ENCODE measurements around the gene FADS2. TPM values are rescaled to one million over a fixed set of nuclear protein-coding genes. Genes with fewer than 3 reads are reported as not detected.

The FADS2 gene
- total RNA-seq, 1 experiment from 2014 or later: 20.6 TPM

DNA sequence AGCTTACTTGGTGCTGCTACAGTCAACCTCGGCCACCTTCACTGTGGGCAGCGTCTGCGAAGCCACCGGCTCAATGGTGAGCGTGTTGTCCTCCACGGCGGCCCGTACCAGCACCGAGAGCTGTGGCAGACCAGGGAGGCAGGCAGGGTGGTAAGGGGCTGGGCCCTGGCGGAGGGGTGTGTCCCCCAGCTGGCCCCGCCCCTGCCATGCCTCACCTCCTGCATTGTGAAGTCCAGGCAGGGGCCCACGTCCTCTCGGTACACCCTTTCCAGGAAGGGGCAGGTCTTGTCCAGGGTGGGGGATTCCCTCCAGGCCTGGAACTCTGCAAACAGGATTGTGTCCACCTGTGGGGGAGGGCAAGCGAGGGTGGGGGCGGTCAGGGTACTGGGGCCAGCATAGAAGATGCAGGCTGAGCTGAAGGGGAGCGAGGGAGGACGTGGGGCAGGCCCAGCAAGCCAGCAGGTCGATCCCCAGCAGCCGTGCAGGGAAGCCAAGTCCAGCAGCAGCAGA lies 76.5 kb downstream of the FADS2 start:
- H3K27ac Mint-ChIP-seq (ENCODE audit: low read depth, unreplicated experiment): no peak overlapping the region
- no peaks in the 10 kb centered on the region for H3K9me3 Mint-ChIP-seq (ENCODE audit: unreplicated experiment)
- no peaks in the 10 kb centered on the region for H3K27me3 Mint-ChIP-seq (ENCODE audit: insufficient read depth, unreplicated experiment)
- TF ChIP-seq, protein P1, sequence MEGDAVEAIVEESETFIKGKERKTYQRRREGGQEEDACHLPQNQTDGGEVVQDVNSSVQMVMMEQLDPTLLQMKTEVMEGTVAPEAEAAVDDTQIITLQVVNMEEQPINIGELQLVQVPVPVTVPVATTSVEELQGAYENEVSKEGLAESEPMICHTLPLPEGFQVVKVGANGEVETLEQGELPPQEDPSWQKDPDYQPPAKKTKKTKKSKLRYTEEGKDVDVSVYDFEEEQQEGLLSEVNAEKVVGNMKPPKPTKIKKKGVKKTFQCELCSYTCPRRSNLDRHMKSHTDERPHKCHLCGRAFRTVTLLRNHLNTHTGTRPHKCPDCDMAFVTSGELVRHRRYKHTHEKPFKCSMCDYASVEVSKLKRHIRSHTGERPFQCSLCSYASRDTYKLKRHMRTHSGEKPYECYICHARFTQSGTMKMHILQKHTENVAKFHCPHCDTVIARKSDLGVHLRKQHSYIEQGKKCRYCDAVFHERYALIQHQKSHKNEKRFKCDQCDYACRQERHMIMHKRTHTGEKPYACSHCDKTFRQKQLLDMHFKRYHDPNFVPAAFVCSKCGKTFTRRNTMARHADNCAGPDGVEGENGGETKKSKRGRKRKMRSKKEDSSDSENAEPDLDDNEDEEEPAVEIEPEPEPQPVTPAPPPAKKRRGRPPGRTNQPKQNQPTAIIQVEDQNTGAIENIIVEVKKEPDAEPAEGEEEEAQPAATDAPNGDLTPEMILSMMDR (IDR thresholded peaks at IDR 0.05; ENCODE audit: unreplicated experiment): no peak
- no peaks in the 10 kb centered on the region for H3K4me1 Mint-ChIP-seq (ENCODE audit: insufficient read depth, unreplicated experiment)
- no TSS peak for BruUV-seq (replicated peaks)
- POLR2A ChIA-PET: no interaction called here
- intact Hi-C loops (cut with micrococcal nuclease): no loop called here
- no peak overlapping the region for H3K4me3 Mint-ChIP-seq (ENCODE audit: unreplicated experiment)
- CTCF ChIA-PET: interaction anchor here (0.7 to 10.2 kb wide), 4 partner anchors 45 to 179 kb away, joined by 3 to 217 read pairs (median 82); partner anchors contain the start of gene BEST1
- peaks cover 4% of the 10 kb centered on the region for H3K36me3 Mint-ChIP-seq (ENCODE audit: insufficient read depth, unreplicated experiment)
- no peak for DNase-seq (ENCODE audit: unreplicated experiment)

DNA sequence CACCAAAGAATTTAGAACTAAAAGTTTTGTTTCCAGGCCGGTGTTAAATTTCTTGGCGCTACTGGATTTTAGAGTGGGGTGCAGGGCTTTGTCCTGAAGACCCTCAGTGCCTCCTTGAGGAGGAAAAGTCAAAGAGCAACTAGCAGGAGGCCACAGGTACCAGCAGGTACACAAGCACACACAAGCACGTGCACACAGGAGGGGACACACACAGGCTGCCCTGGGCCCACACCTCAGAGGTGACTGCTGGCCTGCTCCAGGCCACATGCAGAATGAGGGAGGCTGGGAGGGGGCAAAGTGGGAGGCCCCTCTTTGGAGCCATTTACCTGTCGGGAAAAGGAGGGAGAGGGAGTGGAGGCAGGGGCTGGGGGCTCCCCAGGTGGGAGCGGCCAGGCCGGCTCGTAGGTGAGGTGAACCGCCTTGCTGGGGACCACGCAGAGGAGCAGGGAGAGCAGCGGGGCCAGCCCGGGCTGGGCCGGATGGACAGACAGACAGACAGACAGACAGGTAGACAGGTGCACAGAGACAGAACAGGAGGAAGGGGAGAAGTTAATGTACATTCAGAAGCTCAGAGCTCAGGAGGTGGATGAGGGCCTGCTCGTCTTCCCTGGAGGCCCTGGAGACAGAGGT lies 77.1 kb downstream of the FADS2 start:
- intact Hi-C loops (cut with micrococcal nuclease): no loop called here

DNA sequence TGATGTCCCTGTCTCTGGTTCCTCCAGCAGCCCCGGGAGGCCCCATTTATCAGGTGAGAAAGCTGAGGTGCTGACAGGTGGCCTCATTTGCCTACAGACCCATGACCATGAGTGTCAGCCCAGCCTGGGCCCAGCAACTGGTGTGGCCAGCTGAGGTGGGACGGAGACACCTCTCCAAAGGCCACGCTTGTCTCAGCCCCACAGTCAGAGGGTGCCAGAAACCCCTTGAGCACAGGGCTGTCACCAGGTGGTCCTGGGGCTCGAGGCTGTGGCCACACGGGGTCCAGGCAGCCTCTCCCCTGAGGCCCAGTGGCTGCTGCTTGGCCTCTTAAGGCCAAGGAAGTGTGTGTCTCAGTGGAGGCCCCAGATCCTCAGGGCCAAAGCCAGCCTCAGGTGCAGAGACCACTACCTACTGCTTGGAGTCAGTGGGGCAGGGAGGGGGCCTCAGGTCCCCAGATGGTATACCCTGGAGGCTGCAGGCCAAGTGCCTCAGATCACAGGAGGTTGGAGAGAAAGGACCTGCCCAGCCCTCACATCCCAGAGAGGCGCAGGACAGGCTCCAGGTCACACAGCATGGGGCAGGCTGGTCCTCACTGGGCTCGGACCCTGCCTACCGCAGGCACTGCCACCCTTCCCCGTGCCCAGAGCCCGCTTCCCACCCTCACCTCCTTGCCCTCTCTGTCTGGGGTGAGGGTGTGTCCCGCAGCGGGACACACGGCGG lies 77.9 kb downstream of the FADS2 start:
- DNase-seq (ENCODE audit: unreplicated experiment): no peak
- intact Hi-C loops (cut with micrococcal nuclease): no loop called here
- Mint-ChIP-seq H3K4me1 (ENCODE audit: insufficient read depth, unreplicated experiment) (no peaks in the 10 kb centered on the region), H3K27ac (ENCODE audit: low read depth, unreplicated experiment) (no peak overlapping the region), H3K9me3 (ENCODE audit: unreplicated experiment) (no peaks in the 10 kb centered on the region), H3K4me3 (ENCODE audit: unreplicated experiment) (no peak overlapping the region), H3K36me3 (ENCODE audit: insufficient read depth, unreplicated experiment) (peaks cover 4% of the 10 kb centered on the region), H3K27me3 (ENCODE audit: insufficient read depth, unreplicated experiment) (no peaks in the 10 kb centered on the region)
- ChIA-PET POLR2A (no interaction called here), CTCF (interaction anchor here (0.6 to 1.1 kb wide), 3 partner anchors 148 to 175 kb away, joined by 3 read pairs; no protein-coding TSS in a partner anchor)
- TF ChIP-seq, protein P1 (IDR thresholded peaks at IDR 0.05; ENCODE audit: unreplicated experiment): no peak
- BruUV-seq (replicated peaks): no TSS peak

More for the DNA sequence above, 77.1 kb downstream of the FADS2 start:
- no peak overlapping the region for H3K4me3 Mint-ChIP-seq (ENCODE audit: unreplicated experiment)
- ChIA-PET POLR2A (no interaction called here), CTCF (interaction anchor here (0.6 to 10.2 kb wide), 3 partner anchors 44 to 155 kb away, joined by 3 to 217 read pairs (median 3); partner anchors contain the start of gene BEST1)
- no TSS peak for BruUV-seq (replicated peaks)
- TF ChIP-seq, protein P1 (IDR thresholded peaks at IDR 0.05; ENCODE audit: unreplicated experiment): no peak
- H3K27me3 Mint-ChIP-seq (ENCODE audit: insufficient read depth, unreplicated experiment): no peaks in the 10 kb centered on the region
- H3K4me1 Mint-ChIP-seq (ENCODE audit: insufficient read depth, unreplicated experiment): no peaks in the 10 kb centered on the region
- no peak overlapping the region for H3K27ac Mint-ChIP-seq (ENCODE audit: low read depth, unreplicated experiment)
- no peak for DNase-seq (ENCODE audit: unreplicated experiment)
- peaks cover 4% of the 10 kb centered on the region for H3K36me3 Mint-ChIP-seq (ENCODE audit: insufficient read depth, unreplicated experiment)
- no peaks in the 10 kb centered on the region for H3K9me3 Mint-ChIP-seq (ENCODE audit: unreplicated experiment)

DNA sequence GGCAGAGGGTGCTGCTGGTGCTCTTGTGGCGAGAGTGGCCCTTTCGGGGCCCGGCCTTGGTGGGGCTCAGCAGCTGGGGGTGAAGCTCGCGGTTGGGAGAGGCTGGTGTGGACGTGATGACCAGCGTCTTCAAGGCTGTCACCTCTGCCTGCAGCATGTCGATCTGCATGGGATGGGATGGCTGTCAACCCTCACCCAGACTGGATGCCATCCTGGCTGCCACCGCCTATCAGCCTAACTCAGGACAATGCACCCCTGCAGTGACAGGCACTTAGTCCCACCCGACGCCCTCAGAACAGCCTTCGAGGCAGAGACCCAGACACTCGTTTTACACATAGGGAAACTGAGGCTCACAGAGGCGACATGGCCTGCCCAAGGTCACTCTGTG lies 78.4 kb downstream of the FADS2 start:
- Mint-ChIP-seq H3K36me3 (ENCODE audit: insufficient read depth, unreplicated experiment) (peaks cover 4% of the 10 kb centered on the region), H3K4me3 (ENCODE audit: unreplicated experiment) (no peak overlapping the region), H3K27me3 (ENCODE audit: insufficient read depth, unreplicated experiment) (no peaks in the 10 kb centered on the region), H3K27ac (ENCODE audit: low read depth, unreplicated experiment) (no peak overlapping the region), H3K9me3 (ENCODE audit: unreplicated experiment) (no peaks in the 10 kb centered on the region), H3K4me1 (ENCODE audit: insufficient read depth, unreplicated experiment) (no peaks in the 10 kb centered on the region)
- POLR2A ChIA-PET: no interaction called here
- no TSS peak for BruUV-seq (replicated peaks)
- TF ChIP-seq, protein P1 (IDR thresholded peaks at IDR 0.05; ENCODE audit: unreplicated experiment): no peak
- intact Hi-C loops (cut with micrococcal nuclease): no loop called here
- CTCF ChIA-PET: interaction anchor here (0.7 to 4.0 kb wide), 3 partner anchors 8 to 175 kb away, joined by 3 to 42 read pairs (median 3); no protein-coding TSS in a partner anchor
- DNase-seq (ENCODE audit: unreplicated experiment): no peak
